Fibroblast of lung (primary cell): ENCODE data around the gene XYLT1.

Source experiments
- CTCF ChIP-seq, 2 donors: IDR thresholded peaks in 1 of 2; conservative IDR thresholded peaks in 1 of 2; 1 replicate in 1 of 2; 2 replicates in 1 of 2; pipeline ENCODE4 v1.5.1; 2011 to 2012; ENCODE audit warnings: low read length in 2 of 2, control low read depth in 1 of 2, inconsistent platforms in 1 of 2, low read depth in 1 of 2, mild to moderate bottlenecking in 1 of 2
- EZH2 ChIP-seq: IDR thresholded peaks from 2 replicates; pipeline ENCODE4 v1.5.1; 2012; ENCODE audit warnings: low read length, control low read depth, mild to moderate bottlenecking; ENCODE audit errors: missing control alignments

- TF ChIP-seq CTCF (conservative IDR thresholded peaks at IDR 0.05 in 1 of 2, IDR thresholded peaks at IDR 0.05 in 1 of 2; ENCODE audit: low read depth in 1 of 2, low read length in 2 of 2) (no peak), EZH2 (no peak)
Observed at GRCh38 chr16:17364319-17365210, 106.2 kb downstream of the XYLT1 start.
